LNCaP clone FGC (cell line): ENCODE measurements around the gene GALNT16.
"Not testable (repeated sequence)": the region's sequence is repeated elsewhere in the genome, so short reads cannot be mapped to it uniquely, and the experiment has no call there.

Experiments
- DNase-seq: peaks from one replicate; pipeline ENCODE4 v3.0.0-alpha.2; 2011; ENCODE audit warnings: low read depth
- H3K4me3 ChIP-seq: 2 replicates; pipeline ENCODE4 v1.5.1; 2011; ENCODE audit warnings: mild to moderate bottlenecking, low read depth, low read length, control low read depth
- CTCF ChIP-seq: IDR thresholded peaks from 2 replicates; pipeline ENCODE4 v1.5.1; 2012; ENCODE audit warnings: mild to moderate bottlenecking; ENCODE audit not compliant: control insufficient read depth, insufficient read depth; ENCODE audit errors: extremely low read depth

Gene GALNT16

GRCh38 chr14:69270097-69270496, 10.1 kb downstream of the GALNT16 start:
- DNase-seq: no peak
- no peak for TF ChIP-seq CTCF
- no peak overlapping the region for H3K4me3 ChIP-seq

GRCh38 chr14:69270795-69271708, 11.1 kb downstream of the GALNT16 start:
- no peak overlapping the region for H3K4me3 ChIP-seq
- no peak for DNase-seq
- no peak for TF ChIP-seq CTCF

- no peak for TF ChIP-seq CTCF
- H3K4me3 ChIP-seq: no peak overlapping the region
- no peak for DNase-seq
Observed at GRCh38 chr14:69274321-69274720, 14.4 kb downstream of the GALNT16 start.

- no peak for TF ChIP-seq CTCF
- no peak for DNase-seq
- H3K4me3 ChIP-seq: no peak overlapping the region
Observed at GRCh38 chr14:69275331-69275730, 15.4 kb downstream of the GALNT16 start.

- not testable (repeated sequence) for H3K4me3 ChIP-seq, DNase-seq
Observed at GRCh38 chr14:69277356-69277755, 17.4 kb downstream of the GALNT16 start.

- no peak overlapping the region for H3K4me3 ChIP-seq
- TF ChIP-seq CTCF: no peak
- no peak for DNase-seq
Observed at GRCh38 chr14:69280746-69281291, 20.9 kb downstream of the GALNT16 start.

- no peak overlapping the region for H3K4me3 ChIP-seq
- no peak for TF ChIP-seq CTCF
- no peak for DNase-seq
Observed at GRCh38 chr14:69281450-69282169, 21.7 kb downstream of the GALNT16 start.
